T47D (cell line): ENCODE data around the gene EPRS1.

ENCODE experiments used
- DNase-seq, 2 experiments: peaks; one replicate each; pipeline versions ENCODE4 v3.0.0 to v3.0.0-alpha.2; 2011 to 2012; ENCODE audit warnings: low read depth in 1 of 2, low spot score in 1 of 2
- JUND ChIP-seq: IDR thresholded peaks from 2 replicates; pipeline ENCODE4 v1.6.1; 2012; ENCODE audit warnings: low read depth
- in situ Hi-C: cut with HindIII; loops from 2 replicates; pipeline ENCODE4 v1.10.0; 2016; ENCODE audit warnings: low sequenced_read_pairs, low pct_unique_long_range_greater_than_20kb

The EPRS1 gene

DNA sequence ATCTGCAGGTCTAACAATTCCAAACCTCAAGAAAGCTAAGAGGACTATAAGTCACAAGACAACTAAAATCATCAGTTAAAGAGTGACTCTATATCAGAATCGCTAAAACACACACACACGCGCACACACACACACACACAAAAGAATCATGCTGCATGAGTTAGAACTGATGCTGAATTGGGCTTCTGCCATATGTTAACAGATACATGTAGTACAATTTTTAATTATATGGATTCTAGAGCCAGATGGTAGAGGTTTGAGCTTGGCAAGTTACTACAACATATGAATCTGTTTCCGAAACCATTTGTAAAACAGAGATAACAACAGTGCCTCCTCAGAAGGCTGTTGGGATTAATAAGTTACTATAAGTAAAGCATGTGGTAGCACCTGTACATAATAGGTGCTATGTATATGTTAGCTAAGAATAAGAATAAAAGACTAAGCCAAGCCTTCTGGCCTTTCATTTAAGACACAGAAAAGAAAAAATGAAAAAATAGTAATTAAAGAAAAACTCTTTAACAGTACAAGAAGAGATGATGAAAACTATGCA lies 17.9 kb downstream of the EPRS1 start:
- TF ChIP-seq JUND: no peak

DNA sequence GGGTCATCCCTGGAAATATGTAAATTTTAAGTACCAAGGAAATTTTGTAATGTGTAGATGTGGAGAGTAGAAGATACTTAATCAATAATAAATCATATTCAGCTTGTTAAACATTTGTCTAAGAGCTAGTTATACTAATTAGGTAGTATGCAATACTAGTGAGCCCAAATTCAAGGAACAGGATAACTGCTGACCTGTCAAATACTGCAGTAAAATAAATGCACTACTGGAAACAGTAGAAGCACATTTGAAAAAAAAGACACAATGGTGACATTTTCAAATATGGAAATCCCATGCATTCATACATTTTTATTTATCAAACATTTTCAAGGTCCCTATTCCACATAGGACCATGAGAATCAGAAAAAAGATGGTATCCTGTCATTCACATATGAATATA lies 27.2 kb downstream of the EPRS1 start:
- no peak for TF ChIP-seq JUND
- no peak for DNase-seq
- in situ Hi-C loops: no loop called here

More for the DNA sequence above, 17.9 kb downstream of the EPRS1 start:
- in situ Hi-C loops: no loop called here
- no peak for DNase-seq

DNA sequence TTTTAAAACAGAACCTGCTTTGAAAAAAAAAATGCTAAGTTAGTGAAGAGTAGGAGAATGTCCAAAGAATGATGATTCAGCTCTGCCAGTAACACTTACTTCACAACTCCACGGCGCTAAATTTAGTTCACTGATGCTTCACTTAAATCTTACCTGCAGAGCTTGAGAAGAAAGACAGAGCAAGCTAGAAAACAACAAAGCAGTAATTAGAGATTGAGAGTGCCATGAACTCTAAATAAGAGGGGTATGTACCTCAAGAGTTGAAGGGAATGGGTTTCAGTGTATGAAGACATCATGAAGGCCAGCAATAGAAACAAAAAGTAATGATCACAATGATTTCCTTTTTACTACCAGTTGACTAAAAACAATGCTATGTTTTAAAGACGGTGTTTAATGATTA lies 32.8 kb downstream of the EPRS1 start:
- in situ Hi-C loops: no loop called here
- no peak for DNase-seq
- TF ChIP-seq JUND: no peak

DNA sequence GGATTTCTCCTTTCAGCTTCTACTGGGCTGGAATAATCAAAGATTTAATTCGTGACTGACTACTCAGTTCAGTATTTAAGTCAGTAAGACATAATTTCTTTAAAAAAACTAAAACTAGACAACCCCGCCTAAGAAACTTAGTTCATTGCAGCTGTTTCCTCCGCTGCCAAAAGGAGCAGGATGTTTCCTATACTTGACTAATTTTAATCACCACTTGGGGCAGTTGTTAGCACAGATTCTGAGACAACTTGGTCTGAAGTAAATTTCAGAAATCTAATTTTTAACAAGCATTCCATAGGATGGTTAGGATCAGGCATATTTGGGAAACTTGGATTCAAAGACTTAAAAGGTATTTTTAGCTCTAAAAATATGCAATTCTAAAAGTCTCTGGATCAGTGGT lies 34.0 kb downstream of the EPRS1 start:
- TF ChIP-seq JUND: no peak
- in situ Hi-C loops: no loop called here
- peak in 1 of 2 experiments; percentile 4 for DNase-seq

DNA sequence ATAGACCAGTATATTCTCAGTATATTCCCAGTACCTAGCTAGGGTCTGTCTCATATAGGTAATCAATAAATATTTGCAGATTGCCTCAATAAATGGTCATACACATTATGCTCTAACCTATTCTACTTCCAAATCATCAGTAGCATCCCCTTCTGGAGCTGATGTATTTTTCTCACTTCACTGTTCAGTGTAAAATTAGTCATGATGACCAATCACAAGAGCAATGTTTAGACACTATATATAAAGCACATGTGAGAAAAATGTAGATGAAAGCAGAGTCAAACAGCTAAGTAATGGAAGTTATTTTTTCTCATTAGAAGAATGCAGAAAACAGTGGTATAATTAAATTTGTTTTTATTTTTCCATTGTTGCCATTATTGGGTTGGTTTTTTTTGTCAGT lies 34.7 kb downstream of the EPRS1 start:
- in situ Hi-C loops: no loop called here
- no peak for TF ChIP-seq JUND
- no peak for DNase-seq

DNA sequence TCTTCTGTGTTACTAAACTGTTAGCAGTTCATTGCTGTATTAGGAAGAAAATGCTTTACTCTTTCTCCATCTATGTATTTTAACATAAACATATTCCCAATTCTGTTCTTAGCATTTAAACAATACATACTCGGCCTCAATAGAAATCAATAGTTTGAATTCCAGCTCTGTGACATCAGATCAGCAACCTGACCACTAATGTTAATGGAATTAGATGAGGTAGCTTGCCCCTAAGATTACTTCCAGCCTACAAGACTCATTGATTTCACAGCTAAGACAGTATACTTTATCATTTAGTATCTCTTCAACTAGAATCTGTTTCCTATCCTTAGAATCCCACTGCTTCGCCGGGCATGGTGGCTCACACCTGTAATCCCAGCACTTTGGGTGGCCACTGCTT lies 38.9 kb downstream of the EPRS1 start:
- in situ Hi-C loops: no loop called here
- no peak for TF ChIP-seq JUND
- DNase-seq: no peak

DNA sequence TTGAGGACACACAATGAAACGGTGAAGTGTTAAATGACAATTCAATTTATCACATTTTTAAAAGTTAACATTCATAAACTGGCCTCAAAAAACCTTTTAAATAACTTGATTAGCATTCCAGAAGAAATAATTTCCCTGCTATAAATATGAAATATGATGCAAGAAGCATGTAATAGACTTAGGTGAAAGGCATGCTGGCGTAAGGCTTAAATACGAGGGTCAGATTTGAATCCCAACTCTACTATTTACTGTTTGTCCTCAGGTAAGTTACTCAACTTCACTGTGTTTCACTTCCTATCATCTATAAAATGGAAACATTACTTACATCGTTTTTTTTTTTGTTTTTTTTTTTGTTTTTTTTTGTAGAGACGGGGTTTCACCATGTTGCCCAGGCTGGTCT lies 40.8 kb downstream of the EPRS1 start:
- TF ChIP-seq JUND: no peak
- no peak for DNase-seq
- in situ Hi-C loops: no loop called here

DNA sequence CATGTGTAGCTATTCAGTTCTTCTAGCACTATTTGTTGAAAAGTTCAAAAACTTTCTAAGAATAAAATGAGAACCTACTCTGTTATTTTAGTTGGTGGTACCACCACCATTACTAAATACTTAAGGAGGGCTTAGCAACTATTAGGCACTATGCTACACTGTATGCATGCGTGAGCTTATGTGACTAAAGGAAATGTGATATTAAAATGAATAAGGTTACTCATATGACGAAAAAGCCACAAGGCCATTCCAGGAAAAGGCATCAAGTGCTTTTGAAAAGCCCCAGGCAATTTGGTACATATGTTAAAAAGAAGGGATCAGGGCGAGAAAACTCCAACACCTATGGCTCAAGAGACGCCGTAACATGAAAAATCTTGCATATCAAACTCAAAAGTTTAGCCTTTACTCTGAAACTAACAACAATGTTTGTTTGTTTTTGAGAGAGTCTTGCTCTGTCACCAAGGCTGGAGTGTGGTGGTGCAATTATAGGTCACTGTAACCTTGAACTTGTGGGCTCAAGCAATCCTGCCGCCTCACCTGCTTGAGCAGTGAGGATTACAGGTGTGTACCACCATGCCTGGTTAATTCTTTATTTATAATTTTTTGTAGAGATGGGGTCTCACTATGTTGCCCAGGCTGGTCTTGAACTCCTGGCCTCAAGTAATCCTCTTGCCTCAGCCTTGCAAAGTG lies 42.5 kb downstream of the EPRS1 start:
- no peak for DNase-seq
- no peak for TF ChIP-seq JUND
- in situ Hi-C loops: no loop called here

DNA sequence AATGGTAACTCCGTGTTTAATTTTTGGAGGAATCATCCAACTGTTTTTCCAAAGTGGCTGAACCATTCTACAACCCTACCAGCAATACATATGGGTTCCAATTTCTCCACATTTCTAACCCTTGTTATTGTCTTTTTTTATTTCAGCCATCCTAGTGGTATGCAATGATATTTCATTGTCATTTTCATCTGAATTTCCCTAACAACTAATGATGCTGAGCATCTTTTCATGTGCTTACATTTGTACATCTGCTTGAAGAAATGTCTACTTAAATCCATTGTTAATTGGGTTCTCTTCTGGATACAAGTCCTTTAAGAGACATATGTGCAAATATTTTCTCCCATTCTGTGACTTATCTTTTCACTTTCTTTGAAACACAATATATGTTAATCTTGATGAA lies 43.3 kb downstream of the EPRS1 start:
- in situ Hi-C loops: no loop called here
- no peak for DNase-seq
- no peak for TF ChIP-seq JUND

DNA sequence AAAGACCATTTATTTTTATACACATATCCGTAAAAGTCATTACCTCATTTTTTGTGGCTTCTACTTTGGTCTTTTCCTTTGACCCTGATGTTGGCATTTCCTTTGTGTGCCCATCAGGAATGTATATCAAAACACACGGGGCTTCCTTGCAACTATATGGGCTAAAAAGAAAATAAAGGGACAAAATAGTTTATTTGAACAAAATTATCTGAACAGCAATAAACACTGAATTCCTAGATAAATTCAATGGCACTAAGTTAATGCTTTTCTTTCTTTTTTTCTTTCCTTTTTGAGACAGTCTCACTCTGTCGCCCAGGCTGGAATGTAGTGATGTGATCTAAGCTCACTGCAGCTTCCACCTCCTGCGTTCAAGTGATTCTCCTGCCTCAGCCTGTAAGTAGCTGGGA lies 45.2 kb downstream of the EPRS1 start:
- in situ Hi-C loops: no loop called here
- no peak for DNase-seq
- TF ChIP-seq JUND: no peak

DNA sequence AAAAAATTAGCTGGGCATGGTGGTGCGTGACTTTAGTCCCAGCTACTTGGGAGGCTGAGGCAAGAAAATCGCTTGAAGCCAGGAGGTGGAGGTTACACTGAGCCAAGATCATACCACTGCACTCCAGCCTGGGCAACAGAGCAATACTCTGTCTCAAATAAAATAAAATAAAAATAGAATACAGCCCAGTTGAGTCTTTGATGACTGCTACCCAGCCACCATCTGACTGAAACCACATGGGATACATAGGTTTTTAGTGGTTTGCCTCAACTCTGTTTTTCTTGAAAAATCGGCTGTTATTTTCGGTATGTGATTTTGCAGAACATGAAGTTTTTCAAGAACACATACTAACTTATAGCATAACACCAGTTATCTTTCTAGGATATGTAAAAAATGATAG lies 46.5 kb downstream of the EPRS1 start:
- in situ Hi-C loops: no loop called here
- TF ChIP-seq JUND: no peak
- no peak for DNase-seq
